ENCODE data around the gene OR10H1.
"Not testable (repeated sequence)": the region's sequence is repeated elsewhere in the genome, so short reads cannot be mapped to it uniquely, and the experiment has no call there.

OR10H1 gene

DNA sequence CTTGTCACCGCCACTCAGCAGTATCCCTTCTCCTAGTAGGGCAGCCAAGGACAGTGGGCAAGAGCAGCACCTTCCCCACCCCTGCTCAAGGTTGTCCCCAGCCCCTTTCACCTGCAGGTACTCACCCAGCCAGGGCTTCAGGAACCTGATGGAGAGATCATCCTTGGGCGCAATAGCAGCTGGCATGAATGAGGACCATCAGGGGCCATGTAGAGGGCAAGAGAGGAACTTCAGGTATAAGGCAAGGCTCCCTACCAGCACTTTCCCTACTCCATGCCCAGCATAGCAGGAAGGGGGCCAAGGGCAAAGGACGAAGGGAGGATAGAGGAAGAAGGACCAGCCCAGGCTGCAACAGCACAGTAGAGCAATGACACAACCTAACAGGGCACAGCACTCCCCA, 41.3 kb downstream of the OR10H1 start:
- not testable (repeated sequence) for DNase-seq (ENCODE audit: low read depth in 2 of 2)

DNA sequence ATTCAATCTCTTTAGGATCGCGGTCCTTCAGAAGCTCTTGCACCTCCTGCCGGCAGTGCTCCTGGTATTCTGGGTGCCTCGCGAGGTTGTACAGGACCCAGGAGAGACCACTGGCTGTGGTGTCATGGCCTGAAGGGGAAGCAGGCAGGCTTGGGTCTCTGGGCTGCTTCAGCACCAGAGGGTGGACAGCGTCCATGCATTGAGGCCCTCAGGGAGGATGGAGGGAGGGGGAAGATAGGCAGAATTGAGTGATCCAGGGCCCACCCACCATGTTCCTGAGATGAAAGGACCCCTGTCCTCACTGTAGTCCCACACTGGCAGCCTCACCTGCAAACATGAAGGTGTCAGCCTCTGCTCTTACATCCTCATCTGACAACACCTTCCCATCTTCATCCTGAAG, 45.9 kb downstream of the OR10H1 start:
- no peak for DNase-seq (ENCODE audit: low read depth in 2 of 2)

DNA sequence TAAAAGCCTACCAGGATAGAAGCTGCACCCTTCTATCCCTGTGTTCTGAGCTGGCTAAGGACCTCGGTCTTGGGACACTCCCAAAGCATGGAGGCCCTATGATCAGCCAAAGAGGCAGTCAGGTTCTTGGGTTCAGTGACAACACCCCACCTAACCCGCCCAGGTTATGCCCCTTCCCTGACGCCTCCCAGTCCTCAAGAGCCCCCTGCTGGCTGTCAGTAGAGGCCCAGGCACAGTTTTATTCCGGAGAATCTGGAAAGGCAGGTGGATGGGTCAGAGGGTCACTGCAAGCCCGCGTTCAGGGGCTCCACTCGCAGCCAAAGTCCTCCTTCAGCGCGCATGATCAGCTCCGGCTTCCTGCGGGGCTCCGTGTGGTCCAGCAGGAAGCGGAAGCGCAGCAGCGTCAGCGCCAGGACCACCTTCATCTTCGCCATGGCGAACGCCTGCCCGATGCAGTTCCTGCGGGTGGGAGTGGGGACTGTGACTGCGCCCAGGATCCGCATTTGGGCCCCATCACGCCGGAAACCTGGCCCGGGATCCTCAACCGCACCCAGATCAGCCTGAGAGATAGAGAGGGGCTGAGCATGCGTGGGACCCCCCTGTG, 55.4 kb downstream of the OR10H1 start:
- no peak for DNase-seq (ENCODE audit: low read depth in 2 of 2)

DNA sequence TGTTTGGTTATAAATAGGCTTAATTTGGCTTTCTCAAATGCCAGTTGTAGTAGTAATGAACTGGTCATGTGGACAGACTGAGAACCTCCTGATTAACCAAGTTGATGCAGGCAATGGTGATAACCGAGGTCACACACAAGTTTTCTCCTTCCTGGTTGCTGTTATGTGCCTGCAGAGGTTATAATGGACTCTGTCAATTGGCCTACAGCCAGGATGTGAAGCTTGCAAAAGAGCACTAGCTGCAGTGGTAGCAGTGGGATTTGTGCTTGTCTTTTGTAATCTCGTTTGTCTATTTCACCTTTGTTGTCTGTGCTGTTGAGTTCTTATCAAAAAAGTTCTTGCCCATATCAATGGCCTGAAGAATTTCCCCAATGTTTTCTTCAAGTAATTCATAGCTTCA, 57.1 kb downstream of the OR10H1 start:
- DNase-seq (ENCODE audit: low read depth in 2 of 2), result no peak

Measured in stimulated activated CD8-positive, alpha-beta memory T cell treated with anti-CD3 and anti-CD28 coated beads, Interleukin-7, amount 100 ng/mL, for 4 hours (primary cell).